Ascending aorta (tissue), 2 donors: Measurements from ENCODE around the gene CER1. TPM values are rescaled to one million over a fixed set of nuclear protein-coding genes. Genes with fewer than 3 reads are reported as not detected.

Source experiments
- DNase-seq, 2 donors: peaks; one replicate each; pipeline ENCODE4 v3.0.0-alpha.2; 2019; ENCODE audit warnings: low spot score in 2 of 2
- H3K27ac ChIP-seq, 2 donors: fragments of 200-600 bp; sonication (generic); one replicate each; pipeline ENCODE4 v1.5.1; 2016 to 2017; ENCODE audit warnings: mild to moderate bottlenecking in 1 of 2
- H3K27me3 ChIP-seq: fragments of 200-600 bp; sonication (generic); one replicate; pipeline ENCODE4 v1.5.1; 2017
- H3K36me3 ChIP-seq, 2 donors: fragments of 200-600 bp; sonication (generic); one replicate each; pipeline ENCODE4 v1.5.1; 2016
- H3K4me1 ChIP-seq, 2 donors: fragments of 200-600 bp; sonication (generic); one replicate each; pipeline ENCODE4 v1.5.1; 2016 to 2017; ENCODE audit warnings: mild to moderate bottlenecking in 1 of 2
- H3K4me3 ChIP-seq, 2 donors: fragments of 200-600 bp; sonication (generic); one replicate each; pipeline ENCODE4 v1.5.1; 2016 to 2017; ENCODE audit warnings: mild to moderate bottlenecking in 1 of 2
- H3K9me3 ChIP-seq, 2 donors: fragments of 200-600 bp; sonication (generic); one replicate each; pipeline ENCODE4 v1.5.1; 2016
- CTCF ChIP-seq, 3 experiments: fragments of 200-600 bp in 2 of 3; fragments of 450-650 bp in 1 of 3; sonication (generic) in 2 of 3; IDR thresholded peaks; one replicate each; pipeline ENCODE4 v1.5.1; 2016 to 2019; ENCODE audit warnings: antibody characterized with exemption in 3 of 3, mild to moderate bottlenecking in 1 of 3, moderate library complexity in 1 of 3
- intact Hi-C: fragments of 100-400 bp; cut with DNase I; formaldehyde crosslinking; loops from one replicate; pipeline ENCODE4 v1.15.1; 2023
- total RNA-seq: library from RNA; depleted of rRNA; stranded (reverse); fragments of >200 nt; gene quantifications from one replicate; pipeline ENCODE4 v1.1.0, GENCODE V29; 2016

Gene CER1
- total RNA-seq, 1 donor from 2014 or later: not detected

DNA sequence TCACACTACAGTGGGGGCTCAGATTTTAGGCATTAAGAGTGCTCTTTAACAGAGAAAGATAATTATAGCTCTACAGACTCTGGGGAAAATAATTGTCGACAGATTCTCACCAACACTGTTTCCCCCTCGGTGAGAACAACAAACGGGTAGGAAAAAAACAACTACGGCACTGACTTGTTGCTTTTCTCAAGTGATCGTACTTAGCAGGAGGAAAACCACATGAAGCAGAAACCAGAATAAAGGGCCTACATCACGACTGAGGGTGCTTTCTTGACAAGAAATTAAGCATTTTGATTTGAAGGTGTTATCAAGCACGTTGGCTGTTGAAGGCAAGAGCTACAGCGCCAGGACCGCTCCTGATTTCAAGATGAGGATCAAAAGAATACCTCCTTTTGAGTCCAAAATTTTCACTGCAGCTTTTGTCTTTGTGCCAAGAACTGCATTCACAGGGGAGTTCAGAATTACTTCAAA, 27.2 kb upstream of the CER1 start:
- intact Hi-C loops: no loop called here
- H3K27ac ChIP-seq: no peak overlapping the region
- TF ChIP-seq CTCF (IDR thresholded peaks at IDR 0.05): no peak
- peaks cover 8 to 28% of the 10 kb centered on the region in 2 donors for H3K36me3 ChIP-seq
- H3K4me1 ChIP-seq: no peaks in the 10 kb centered on the region
- no peak overlapping the region for H3K4me3 ChIP-seq
- no peaks in the 10 kb centered on the region for H3K9me3 ChIP-seq
- no peaks in the 10 kb centered on the region for H3K27me3 ChIP-seq
- no peak for DNase-seq

DNA sequence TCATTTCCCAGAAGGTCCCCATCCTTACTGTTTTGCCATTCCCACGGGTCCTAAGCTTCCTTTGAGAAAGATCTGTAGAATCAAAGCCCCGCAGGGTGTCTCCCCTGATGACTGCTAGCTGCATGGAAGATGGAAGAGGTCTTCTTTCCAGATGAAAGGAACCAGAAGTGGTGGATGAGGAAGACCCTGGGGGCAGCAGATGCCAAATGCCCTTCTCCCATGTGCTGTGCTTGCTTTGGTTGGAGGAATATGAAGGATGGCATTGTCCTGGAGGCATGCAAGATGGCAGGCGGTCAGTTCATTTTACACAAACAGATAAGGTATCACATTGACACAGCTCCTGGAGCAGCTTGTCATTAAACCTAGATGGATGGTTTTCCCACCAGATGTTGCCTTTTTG, 25.8 kb upstream of the CER1 start:
- peaks cover 8 to 28% of the 10 kb centered on the region in 2 donors for H3K36me3 ChIP-seq
- no peaks in the 10 kb centered on the region for H3K4me1 ChIP-seq
- H3K27ac ChIP-seq: no peak overlapping the region
- no peak for DNase-seq
- H3K4me3 ChIP-seq: no peak overlapping the region
- TF ChIP-seq CTCF (IDR thresholded peaks at IDR 0.05): no peak
- H3K27me3 ChIP-seq: no peaks in the 10 kb centered on the region
- H3K9me3 ChIP-seq: no peaks in the 10 kb centered on the region
- intact Hi-C loops: no loop called here

DNA sequence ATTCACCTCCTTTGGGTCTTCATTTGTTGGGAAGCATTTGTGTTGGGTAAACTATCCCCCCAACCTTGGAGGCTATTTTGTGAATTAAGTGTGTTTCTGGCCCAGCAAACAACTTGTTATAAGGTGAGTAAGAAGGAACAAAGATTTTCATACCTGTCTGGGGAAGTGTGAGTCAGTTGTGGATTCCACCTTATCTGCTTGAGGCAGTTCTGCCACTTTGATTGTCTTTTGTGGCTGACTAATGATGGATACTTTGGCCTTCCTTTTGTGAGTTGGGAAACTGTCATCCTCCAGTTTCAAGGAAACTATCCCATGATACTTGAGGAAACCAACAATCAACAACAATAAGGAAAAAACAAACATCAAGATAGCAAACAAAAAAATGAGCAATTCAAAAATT, 24.6 kb upstream of the CER1 start:
- TF ChIP-seq CTCF (IDR thresholded peaks at IDR 0.05): no peak
- no peaks in the 10 kb centered on the region for H3K27me3 ChIP-seq
- H3K9me3 ChIP-seq: no peaks in the 10 kb centered on the region
- intact Hi-C loops: no loop called here
- no peaks in the 10 kb centered on the region for H3K4me1 ChIP-seq
- DNase-seq: no peak
- H3K36me3 ChIP-seq: peaks cover 8 to 28% of the 10 kb centered on the region in 2 donors
- H3K27ac ChIP-seq: no peak overlapping the region
- H3K4me3 ChIP-seq: no peak overlapping the region

DNA sequence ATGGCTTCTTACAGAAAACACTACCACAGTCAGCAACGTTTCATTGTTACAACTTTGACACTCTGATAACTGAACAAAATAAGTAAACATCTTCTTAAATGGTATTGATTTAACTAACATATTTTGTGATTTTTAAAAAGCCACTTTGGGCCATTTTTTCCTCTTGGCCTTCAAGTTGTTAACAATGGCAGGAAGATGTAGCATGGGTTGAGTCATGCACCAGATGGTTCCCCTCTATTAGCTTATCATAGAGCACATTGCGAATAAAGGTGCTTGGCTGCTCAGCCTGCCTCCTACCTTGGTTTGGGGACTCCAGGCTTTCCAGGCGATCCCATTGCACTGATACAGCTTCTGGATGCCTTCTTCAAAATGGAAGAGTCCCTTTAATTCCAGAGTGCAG, 24.1 kb upstream of the CER1 start:
- no peak for DNase-seq
- Histone ChIP-seq H3K9me3 (no peaks in the 10 kb centered on the region), H3K4me1 (no peaks in the 10 kb centered on the region), H3K27ac (no peak overlapping the region), H3K36me3 (peaks cover 8 to 28% of the 10 kb centered on the region in 2 donors), H3K27me3 (no peaks in the 10 kb centered on the region), H3K4me3 (no peak overlapping the region)
- no peak for TF ChIP-seq CTCF (IDR thresholded peaks at IDR 0.05)
- intact Hi-C loops: no loop called here

DNA sequence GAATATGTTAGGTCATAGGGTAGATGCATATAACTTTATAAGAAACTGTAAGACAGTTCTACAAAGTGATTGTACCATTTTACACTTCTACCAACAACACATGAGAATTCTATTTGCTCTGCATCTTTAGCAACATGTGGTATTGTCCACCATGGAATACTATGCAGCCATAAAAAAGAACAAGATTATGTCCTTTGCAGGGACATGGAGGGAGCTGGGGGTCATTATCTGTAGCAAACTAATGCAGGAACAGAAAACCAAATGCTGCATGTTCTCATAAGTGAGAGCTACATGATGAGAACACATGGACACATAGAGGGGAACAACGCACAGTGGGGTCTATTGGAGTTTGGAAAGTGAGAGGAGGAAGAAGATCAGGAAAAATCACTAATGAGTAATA, 22.2 kb upstream of the CER1 start:
- intact Hi-C loops: no loop called here
- no peak for DNase-seq
- Histone ChIP-seq H3K4me1 (no peaks in the 10 kb centered on the region), H3K4me3 (no peak overlapping the region), H3K27me3 (no peaks in the 10 kb centered on the region), H3K9me3 (no peaks in the 10 kb centered on the region), H3K27ac (no peak overlapping the region), H3K36me3 (peaks cover 5 to 24% of the 10 kb centered on the region in 2 donors)
- TF ChIP-seq CTCF (IDR thresholded peaks at IDR 0.05): no peak

DNA sequence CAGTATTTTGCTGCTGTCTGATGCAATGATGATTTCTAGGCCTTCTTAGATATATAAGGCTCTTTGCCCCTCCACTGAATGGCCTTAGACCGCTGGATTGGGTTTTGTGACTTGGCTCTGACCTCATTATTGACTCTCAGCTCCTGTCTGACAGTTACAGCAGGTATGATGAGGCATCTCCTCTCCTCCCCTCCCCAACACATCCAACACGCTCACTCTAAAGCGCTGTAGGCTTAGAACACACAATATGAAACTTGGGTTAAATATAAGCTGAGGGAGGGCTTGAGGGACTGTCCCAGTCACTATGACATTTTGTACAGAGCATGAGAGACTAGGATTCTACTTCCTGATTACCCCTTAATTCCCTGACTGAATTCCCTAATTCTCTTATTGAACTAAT, 18.8 kb upstream of the CER1 start:
- peaks cover 4 to 19% of the 10 kb centered on the region in 2 donors for H3K36me3 ChIP-seq
- no peak overlapping the region for H3K4me3 ChIP-seq
- intact Hi-C loops: no loop called here
- no peak for DNase-seq
- no peaks in the 10 kb centered on the region for H3K9me3 ChIP-seq
- H3K4me1 ChIP-seq: no peaks in the 10 kb centered on the region
- no peaks in the 10 kb centered on the region for H3K27me3 ChIP-seq
- H3K27ac ChIP-seq: no peak overlapping the region
- TF ChIP-seq CTCF (IDR thresholded peaks at IDR 0.05): no peak
